GM12878 (cell line): Measurements from ENCODE around the gene PAK6. TPM values are rescaled to one million over a fixed set of nuclear protein-coding genes. Genes with fewer than 3 reads are reported as not detected.

Experiments
- ATAC-seq: fragments of 200-7000 bp; cut with Tn5 transposase; 3 replicates; pipeline ENCODE4 v1.9.1; 2020; ENCODE audit warnings: mild to moderate bottlenecking, moderate library complexity
- BruUV-seq: library from RNA; stranded (reverse); fragments of 400-500 nt; replicated peaks from 2 replicates; lab custom pipeline; 2021; lab: Mats Ljungman, UMichigan
- CTCF ChIA-PET: fragments of 300-600 bp; sonication (Branson Sonifier 250); formaldehyde crosslinking; extraction: SDS; loops from one replicate; lab custom pipeline; 2021; ENCODE audit warnings: inconsistent platforms; lab: Yijun Ruan, JAX
- POLR2A ChIA-PET: fragments of 350-600 bp; formaldehyde crosslinking; extraction: SDS; loops from one replicate; lab custom pipeline; 2021; ENCODE audit warnings: inconsistent platforms; lab: Charles Lee
- RAD21 ChIA-PET: fragments of 300-600 bp; sonication (Branson Sonifier 250); formaldehyde crosslinking; loops from one replicate; lab custom pipeline; 2023; ENCODE audit warnings: antibody characterized with exemption; ENCODE audit not compliant: unreplicated experiment; lab: Charles Lee
- SMC1A ChIA-PET: fragments of 300-600 bp; sonication (Branson Sonifier 250); formaldehyde crosslinking; loops from one replicate; lab custom pipeline; 2023; ENCODE audit not compliant: unreplicated experiment, uncharacterized antibody; lab: Charles Lee
- DNase-seq: peaks from one replicate; pipeline ENCODE4 v3.0.0-alpha.2; 2011; ENCODE audit warnings: low read depth, low spot score
- FAIRE-seq: peaks from 3 replicates; lab custom pipeline; 2011; peaks lifted over from hg19 to GRCh38; lab: Jason Lieb, UNC
- H2AFZ ChIP-seq: 2 replicates; pipeline ENCODE4 v1.6.0; 2011; ENCODE audit warnings: low read depth, low read length, control low read depth; ENCODE audit not compliant: control insufficient read depth
- H3K27ac ChIP-seq: 2 replicates; pipeline ENCODE4 v1.5.1; 2011; ENCODE audit warnings: control low read depth; ENCODE audit not compliant: control insufficient read depth, insufficient read depth
- H3K27me3 ChIP-seq, 2 experiments: replicated peaks in 1 of 2; 2 replicates each; pipeline versions ENCODE4 v1.6.0 to v1.6.1; 2011; ENCODE audit warnings: low read length in 1 of 2; ENCODE audit not compliant: control insufficient read depth in 2 of 2, insufficient read depth in 2 of 2
- H3K36me3 ChIP-seq, 2 experiments: 2 replicates each; pipeline ENCODE4 v1.5.1; 2011; ENCODE audit warnings: low read length in 1 of 2; ENCODE audit not compliant: control insufficient read depth in 2 of 2, insufficient read depth in 2 of 2
- H3K4me1 ChIP-seq: 2 replicates; pipeline ENCODE4 v1.6.1; 2011; ENCODE audit warnings: mild to moderate bottlenecking, low read length, moderate library complexity, mixed read lengths; ENCODE audit not compliant: control insufficient read depth, insufficient read depth
- H3K4me2 ChIP-seq: 2 replicates; pipeline ENCODE4 v1.6.0; 2011; ENCODE audit warnings: control low read depth; ENCODE audit not compliant: control insufficient read depth, insufficient read depth
- H3K4me3 ChIP-seq: fragments of 200-600 bp; sonication (generic); 2 replicates; pipeline ENCODE4 v1.5.1; 2016
- H3K79me2 ChIP-seq: 2 replicates; pipeline ENCODE4 v1.6.0; 2011; ENCODE audit warnings: low read length; ENCODE audit not compliant: control insufficient read depth, insufficient read depth
- H3K9ac ChIP-seq: 2 replicates; pipeline ENCODE4 v1.8.0; 2011; ENCODE audit warnings: low read length, control low read depth, mixed read lengths; ENCODE audit not compliant: control insufficient read depth, insufficient read depth
- H3K9me3 ChIP-seq: replicated peaks from 3 replicates; pipeline ENCODE4 v1.5.1; 2011; ENCODE audit warnings: mild to moderate bottlenecking, low read length; ENCODE audit not compliant: control insufficient read depth, insufficient read depth
- H4K20me1 ChIP-seq: 2 replicates; pipeline ENCODE4 v1.6.0; 2011; ENCODE audit not compliant: control insufficient read depth, insufficient read depth
- CUX1 ChIP-seq: IDR thresholded peaks from 2 replicates; pipeline ENCODE4 v1.6.1; 2012; ENCODE audit warnings: improper control_type of control experiment, low read depth, low read length; ENCODE audit not compliant: insufficient replicate concordance
- GATAD2B ChIP-seq: fragments of 450-650 bp; conservative IDR thresholded peaks from 2 replicates; pipeline ENCODE4 v1.6.1; 2017; ENCODE audit warnings: low read depth, mild to moderate bottlenecking, moderate library complexity
- HSF1 ChIP-seq: fragments of 150-350 bp; IDR thresholded peaks from 2 replicates; pipeline ENCODE4 v1.6.1; 2014; ENCODE audit warnings: mild to moderate bottlenecking, low read depth, low read length
- JUNB ChIP-seq: IDR thresholded peaks from 2 replicates; pipeline ENCODE4 v1.6.1; 2016; ENCODE audit warnings: antibody characterized with exemption, mild to moderate bottlenecking
- KAT2A ChIP-seq: conservative IDR thresholded peaks from 2 replicates; pipeline ENCODE4 v1.6.1; 2011; ENCODE audit warnings: low read depth, low read length; ENCODE audit not compliant: control insufficient read depth
- NR2C2 ChIP-seq: IDR thresholded peaks from 2 replicates; pipeline ENCODE4 v1.6.1; 2011; ENCODE audit warnings: borderline replicate concordance, low read depth; ENCODE audit not compliant: control insufficient read depth, insufficient read length
- PAX5 ChIP-seq: IDR thresholded peaks from 2 replicates; pipeline ENCODE4 v1.6.1; 2011; ENCODE audit warnings: low read depth, low read length, borderline replicate concordance
- RB1 ChIP-seq: fragments of 450-650 bp; formaldehyde crosslinking; IDR thresholded peaks from 2 replicates; pipeline ENCODE4 v1.6.1; 2017; ENCODE audit warnings: mild to moderate bottlenecking, borderline replicate concordance
- RBBP5 ChIP-seq: fragments of 200-600 bp; sonication (generic); conservative IDR thresholded peaks from 2 replicates; pipeline ENCODE4 v1.6.1; 2016
- SMC3 ChIP-seq: IDR thresholded peaks from 2 replicates; pipeline ENCODE4 v1.6.1; 2011; ENCODE audit warnings: low read length, improper control_type of control experiment, borderline replicate concordance
- SRF ChIP-seq, 2 experiments: IDR thresholded peaks; 2 replicates each; pipeline ENCODE4 v1.6.1; 2011; ENCODE audit warnings: low read depth in 2 of 2, low read length in 2 of 2, mild to moderate bottlenecking in 1 of 2, moderate library complexity in 1 of 2
- ZNF592 ChIP-seq: fragments of 450-650 bp; IDR thresholded peaks from 2 replicates; pipeline ENCODE4 v1.6.1; 2017; ENCODE audit warnings: mild to moderate bottlenecking, moderate library complexity
- WGBS: methylation state at CpG from one replicate; pipeline ENCODE4 v1.1.6; 2016; ENCODE audit warnings: low lambda C conversion rate; ENCODE audit not compliant: insufficient replicate concordance, insufficient coverage; ENCODE audit errors: missing lambda C conversion rate; 5-methylcytosine and 5-hydroxymethylcytosine counted together
- in situ Hi-C: fragments of 300-500 bp; cut with MboI; formaldehyde crosslinking; loops from 9 replicates; pipeline ENCODE4 v1.14.3; 2018; ENCODE audit warnings: mixed read lengths
- intact Hi-C: fragments of 100-400 bp; cut with micrococcal nuclease; formaldehyde crosslinking; loops from one replicate; pipeline ENCODE4 v1.14.2; 2022; ENCODE audit not compliant: unreplicated experiment
- polyA plus RNA-seq, 11 experiments: library from polyadenylated mRNA; depleted of rRNA in 4 of 11; unstranded in 6 of 11; stranded (reverse) in 5 of 11; fragments of >200 nt; fragmentation: Nextera tagmentation in 4 of 11; fragmentation: Illumina TruSeq in 1 of 11; extraction: Ambion mirVana in 4 of 11; extraction: Trizol in 1 of 11; gene quantifications; 1 replicate in 1 of 11; 2 replicates in 10 of 11; pipeline versions ENCODE4 v1.2.1 to v1.2.3, GENCODE V29; 2011 to 2016; ENCODE audit warnings: inconsistent platforms in 2 of 11, missing spikeins in 2 of 11, low read depth in 1 of 11
- total RNA-seq, 4 experiments: library from RNA; depleted of rRNA in 3 of 4; stranded (reverse); fragments of >200 nt in 3 of 4; fragmentation: Illumina TruSeq in 1 of 4; extraction: Trizol in 1 of 4; gene quantifications; 2 replicates each; pipeline versions ENCODE4 v1.2.1 to v1.2.3, GENCODE V29; 2013 to 2021

Gene PAK6
- total and polyA plus RNA-seq, 10 of the 15 experiments (the other 5 are each of a cell fraction or from before 2014, with no cell fraction given): 0.07 to 0.92 (median 0.31) TPM; not detected in 2

GRCh38 chr15:40253167-40253790, 14.4 kb downstream of the PAK6 start:
- Histone ChIP-seq H3K79me2 (no peaks in the 10 kb centered on the region), H3K36me3 (no peaks in the 10 kb centered on the region), H3K4me1 (peaks cover 3% of the 10 kb centered on the region; the same call in 1 of the 2 replicates), H3K9ac (no peak overlapping the region), H4K20me1 (no peaks in the 10 kb centered on the region), H3K4me2 (peak overlapping the region; percentile 77), H3K27me3 (peaks cover 0 to 9% of the 10 kb centered on the region in 2 experiments; a peak in 3 of 4 replicates), H3K9me3 (no peaks in the 10 kb centered on the region), H3K27ac (no peak overlapping the region), H3K4me3 (peak overlapping the region; percentile 58; the same call in 1 of the 2 replicates), H2AFZ (peak overlapping the region; percentile 47)
- BruUV-seq: no TSS peak
- RAD21 ChIA-PET: no interaction called here
- in situ Hi-C loops: no loop called here
- ATAC-seq (peak; percentile 45), DNase-seq (no peak), FAIRE-seq (no peak)
- POLR2A ChIA-PET: no interaction called here
- CTCF ChIA-PET: interaction anchor here (2.5 kb wide), 1 partner anchor 20 kb away, joined by 15 read pairs; no protein-coding TSS in a partner anchor
- intact Hi-C loops: no loop called here
- SMC1A ChIA-PET: no interaction called here
- 45% methylated on average over 28 of the region's 28 CpGs for WGBS
- no peak for TF ChIP-seq RB1
- TF ChIP-seq PAX5: no peak
- no peak for TF ChIP-seq SRF (IDR thresholded peaks at IDR 0.05; ENCODE audit: low read depth in 2 of 2, low read length in 2 of 2)
- no peak for TF ChIP-seq HSF1
- no peak for TF ChIP-seq ZNF592
- no peak for TF ChIP-seq KAT2A
- no peak for TF ChIP-seq NR2C2
- TF ChIP-seq RBBP5: no peak
- TF ChIP-seq CUX1: no peak
- TF ChIP-seq SMC3: no peak
- TF ChIP-seq JUNB: no peak
- no peak for TF ChIP-seq GATAD2B
